GM18873 (cell line): ENCODE measurements around the gene CHRNE.
A peak's percentile ranks its signal among the peaks of the same experiment; 100 is the strongest.
"Not testable (repeated sequence)": the region's sequence is repeated elsewhere in the genome, so short reads cannot be mapped to it uniquely, and the experiment has no call there.

Experiments used
- ATAC-seq: cut with Tn5 transposase; IDR thresholded peaks from one replicate; pipeline ENCODE4 v1.9.1; 2021; ENCODE audit warnings: mild to moderate bottlenecking, moderate library complexity, moderate number of reproducible peaks; ENCODE audit not compliant: unreplicated experiment, low FRiP score

Gene CHRNE

DNA sequence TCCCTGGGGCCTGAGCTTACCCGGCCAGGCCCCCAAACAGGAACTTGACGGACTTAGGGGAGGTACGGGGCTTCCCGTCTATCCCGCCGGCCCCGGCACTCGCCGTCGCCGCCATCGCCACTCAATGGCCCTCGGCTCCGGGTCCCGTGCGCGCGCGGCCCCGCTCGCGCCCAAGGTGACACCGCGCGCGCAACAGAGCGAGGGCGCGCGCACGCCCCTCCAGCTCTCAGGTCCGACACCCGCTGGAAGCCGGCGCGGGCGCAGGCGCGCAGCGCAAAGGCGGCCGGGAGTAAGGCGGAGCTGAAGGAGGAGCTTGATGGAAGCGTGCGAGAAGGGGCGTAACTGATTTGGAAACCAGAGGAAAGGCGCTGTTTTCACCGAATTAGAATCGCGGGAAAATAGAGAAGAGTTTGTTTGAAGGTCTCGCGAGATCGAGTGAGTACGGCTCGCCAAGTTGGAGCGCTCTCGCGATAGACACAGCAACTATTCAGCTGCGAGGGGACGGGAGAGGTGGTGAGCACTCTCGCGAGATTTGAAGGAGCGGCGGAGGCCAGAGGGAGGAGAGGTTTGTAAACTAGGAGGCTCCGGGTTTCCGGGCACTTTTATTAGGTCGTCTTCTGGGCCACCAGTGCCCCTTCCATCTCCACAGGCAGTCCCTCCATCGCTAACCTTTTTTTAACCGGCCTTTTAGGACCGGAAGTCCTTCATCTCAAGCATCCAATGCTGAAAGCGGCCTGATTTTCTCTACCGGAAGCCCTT is 37.1 kb upstream of the CHRNE start, which contains the start of the genes RNF167 and SLC25A11:
Gene RNF167 (plus strand): TSS at position 473 of the 759 bp plus-strand sequence. CDS start 642 bp downstream, outside the sequence.
Gene SLC25A11 (minus strand): TSS at position 251 of the 759 bp plus-strand sequence. CDS start 136 bp downstream, at position 115.
- ATAC-seq = peak; percentile 79

DNA sequence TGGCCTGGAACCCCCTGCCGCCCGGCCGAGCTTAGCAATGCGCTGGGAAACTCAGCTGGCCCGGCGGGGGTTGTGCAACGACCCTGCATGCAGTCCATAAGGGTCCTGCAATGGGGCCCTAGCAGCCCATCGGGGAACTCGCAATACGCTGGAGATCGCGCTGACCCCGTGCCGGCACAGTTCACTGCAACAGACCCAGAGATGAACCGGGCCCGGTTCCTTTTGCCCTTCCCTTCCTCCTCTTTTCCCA is 36.6 kb upstream of the CHRNE start:
- ATAC-seq = peak; percentile 8

DNA sequence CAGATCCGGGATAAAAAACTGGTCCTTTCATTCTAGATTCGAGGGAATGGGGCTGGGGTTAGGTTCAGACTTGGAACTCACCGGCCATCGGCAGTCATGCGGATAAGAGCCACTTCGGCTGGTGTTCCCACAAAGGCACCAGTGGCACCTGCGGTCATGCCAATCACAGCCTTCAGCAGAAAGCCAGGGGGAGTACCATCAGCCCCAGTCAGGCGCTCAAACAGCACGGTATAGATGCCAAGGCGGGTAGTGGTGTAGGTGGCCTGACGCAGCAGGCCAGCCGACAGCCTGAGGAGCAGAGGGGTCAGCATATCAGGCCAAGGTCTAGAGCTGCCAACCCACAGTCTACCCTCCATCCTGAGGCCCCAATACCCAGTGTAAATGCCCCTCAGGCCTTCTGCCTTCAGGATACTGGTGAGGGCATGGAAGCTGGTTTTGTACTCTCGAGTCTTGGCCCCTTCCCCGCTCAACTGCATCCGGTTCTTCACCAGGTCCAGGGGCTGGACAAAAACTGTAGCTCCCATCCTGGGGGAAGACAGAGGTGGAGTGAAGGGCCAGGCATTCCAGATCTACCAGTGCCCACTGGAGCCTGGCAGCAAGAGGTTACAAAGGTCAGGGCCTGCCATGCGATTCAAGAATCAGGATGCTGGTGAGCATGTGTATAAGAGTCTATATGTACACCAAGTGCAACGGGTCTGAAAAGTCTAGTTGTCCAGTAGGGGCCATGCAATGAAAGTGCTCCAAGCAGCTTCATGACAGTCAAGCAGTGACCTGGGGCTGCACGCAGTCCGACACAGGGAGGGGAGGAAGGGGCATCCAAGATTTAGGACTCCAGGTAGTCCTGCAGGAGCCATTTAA is 36.0 kb upstream of the CHRNE start:
- no peak for ATAC-seq

DNA sequence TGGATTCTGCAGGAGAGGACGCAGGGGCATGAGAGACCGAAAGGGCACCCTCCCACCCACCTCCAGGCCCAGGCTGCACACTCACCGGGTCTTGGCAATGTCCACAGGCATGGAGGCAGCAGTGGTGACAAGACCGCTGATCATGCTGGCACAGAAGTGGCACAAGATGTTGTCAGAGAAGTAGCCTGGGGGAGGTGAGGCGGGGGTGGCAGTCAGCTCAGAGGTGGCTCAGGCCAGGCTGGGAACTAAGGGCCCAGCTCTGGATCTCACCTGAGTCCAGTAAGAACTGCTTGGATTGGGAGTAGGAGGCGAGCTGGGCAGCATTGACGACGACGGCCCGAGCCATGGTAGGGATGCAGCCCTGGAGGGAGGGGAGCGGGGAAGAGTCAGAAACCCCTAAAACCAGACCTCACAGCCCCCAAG is 35.2 kb upstream of the CHRNE start:
- no peak for ATAC-seq

DNA sequence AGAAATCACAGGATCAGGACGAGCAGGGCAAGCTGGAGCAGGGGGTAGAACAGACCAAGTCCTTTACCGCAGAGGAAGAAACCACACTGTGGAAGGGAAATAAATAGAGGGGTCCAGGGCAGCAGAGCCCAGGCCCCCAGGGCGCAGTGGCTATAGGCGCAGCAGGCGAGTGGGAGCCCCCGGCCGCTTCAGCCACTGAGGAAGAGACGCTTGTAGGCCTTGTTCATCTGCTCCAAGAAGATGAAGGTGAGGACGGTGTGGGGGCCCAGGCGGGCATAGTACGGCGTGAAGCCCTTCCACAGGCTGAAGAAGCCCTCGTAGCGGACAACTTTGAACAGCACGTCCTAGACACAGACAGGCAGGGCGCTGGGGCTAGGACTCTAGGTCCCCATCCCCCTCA is 34.7 kb upstream of the CHRNE start:
- ATAC-seq = no peak

DNA sequence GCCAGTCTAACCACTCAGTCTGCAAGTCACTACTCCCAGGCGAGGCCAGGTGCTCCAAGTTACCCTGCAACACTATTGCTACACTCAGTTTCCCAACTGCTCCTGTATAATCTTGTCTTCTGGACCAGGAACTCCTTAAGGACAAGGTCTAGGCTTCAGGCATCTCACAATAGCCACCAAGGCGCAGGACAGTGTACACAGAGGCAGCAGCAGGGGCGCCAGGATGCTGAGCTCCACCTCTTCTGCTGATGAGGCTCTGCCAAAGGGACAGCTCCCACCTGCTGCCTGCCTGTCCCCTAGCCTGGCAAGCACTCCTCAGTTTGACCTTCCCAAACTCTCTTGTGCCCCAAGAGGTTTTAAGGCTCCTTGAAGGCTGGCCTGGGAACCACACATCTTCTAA is 33.5 kb upstream of the CHRNE start:
- no peak for ATAC-seq

DNA sequence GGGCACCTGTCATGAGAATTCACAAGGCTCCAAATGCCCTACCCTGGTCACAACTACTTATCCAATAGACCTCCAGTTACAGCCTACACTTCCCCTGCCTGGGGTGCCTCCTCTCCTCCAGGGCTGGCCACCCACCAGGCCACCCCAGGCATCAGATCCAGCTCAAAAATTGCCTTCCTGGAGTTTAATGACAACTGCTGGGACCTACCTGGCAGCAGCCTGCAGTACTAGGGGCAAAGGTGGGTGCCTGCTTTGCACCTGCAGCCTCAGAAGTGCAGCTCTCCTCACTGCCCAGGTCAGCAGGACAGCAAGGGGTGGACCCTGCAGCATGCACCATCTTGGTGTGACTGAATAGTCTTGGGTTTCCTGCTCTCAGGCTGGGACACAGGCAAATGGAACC is 32.8 kb upstream of the CHRNE start:
- no peak for ATAC-seq

DNA sequence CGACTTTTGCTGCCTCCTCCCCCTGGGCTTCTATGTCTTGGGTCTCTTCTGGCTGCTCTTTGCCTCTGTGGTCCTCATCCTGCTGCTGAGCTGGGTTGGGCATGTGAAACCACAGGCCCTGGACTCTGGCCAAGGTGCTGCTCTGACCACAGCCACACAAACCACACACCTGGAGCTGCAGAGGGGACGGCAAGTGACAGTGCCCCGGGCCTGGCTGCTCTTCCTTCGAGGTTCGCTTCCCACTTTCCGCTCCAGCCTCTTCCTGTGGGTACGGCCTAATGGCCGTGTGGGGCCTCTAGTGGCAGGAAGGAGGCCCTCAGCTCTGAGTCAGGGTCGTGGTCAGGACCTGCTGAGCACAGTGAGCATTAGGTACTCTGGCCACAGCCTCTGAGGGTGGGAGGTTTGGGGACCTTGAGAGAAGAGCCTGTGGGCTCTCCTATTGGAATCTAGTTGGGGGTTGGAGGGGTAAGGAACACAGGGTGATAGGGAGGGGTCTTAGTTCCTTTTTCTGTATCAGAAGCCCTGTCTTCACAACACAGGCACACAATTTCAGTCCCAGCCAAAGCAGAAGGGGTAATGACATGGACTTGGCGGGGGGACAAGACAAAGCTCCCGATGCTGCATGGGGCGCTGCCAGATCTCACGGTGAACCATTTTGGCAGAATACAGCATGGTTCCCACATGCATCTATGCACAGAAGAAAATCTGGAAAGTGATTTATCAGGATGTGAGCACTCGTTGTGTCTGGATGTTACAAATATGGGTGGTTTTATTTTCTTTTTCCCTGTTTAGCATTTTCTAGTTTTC is 31.5 kb upstream of the CHRNE start:
- ATAC-seq = no peak

DNA sequence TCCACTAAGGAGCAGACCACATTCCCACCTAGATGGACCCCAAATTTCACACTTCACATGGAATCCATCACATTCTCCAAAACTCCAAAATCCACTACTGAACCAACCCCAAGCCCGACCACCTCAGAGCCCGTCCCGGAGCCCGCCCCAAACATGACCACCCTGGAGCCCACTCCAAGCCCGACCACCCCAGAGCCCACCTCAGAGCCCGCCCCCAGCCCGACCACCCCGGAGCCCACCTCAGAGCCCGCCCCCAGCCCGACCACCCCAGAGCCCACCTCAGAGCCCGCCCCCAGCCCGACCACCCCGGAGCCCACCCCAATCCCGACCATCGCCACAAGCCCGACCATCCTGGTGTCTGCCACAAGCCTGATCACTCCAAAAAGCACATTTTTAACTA is 30.7 kb upstream of the CHRNE start:
- ATAC-seq = no peak

DNA sequence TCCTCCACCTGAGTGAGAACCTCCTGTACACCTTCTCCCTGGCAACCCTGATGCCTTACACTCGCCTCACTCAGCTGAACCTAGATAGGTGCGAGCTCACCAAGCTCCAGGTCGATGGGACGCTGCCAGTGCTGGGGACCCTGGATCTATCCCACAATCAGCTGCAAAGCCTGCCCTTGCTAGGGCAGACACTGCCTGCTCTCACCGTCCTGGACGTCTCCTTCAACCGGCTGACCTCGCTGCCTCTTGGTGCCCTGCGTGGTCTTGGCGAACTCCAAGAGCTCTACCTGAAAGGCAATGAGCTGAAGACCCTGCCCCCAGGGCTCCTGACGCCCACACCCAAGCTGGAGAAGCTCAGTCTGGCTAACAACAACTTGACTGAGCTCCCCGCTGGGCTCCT is 29.9 kb upstream of the CHRNE start:
- ATAC-seq = no peak

DNA sequence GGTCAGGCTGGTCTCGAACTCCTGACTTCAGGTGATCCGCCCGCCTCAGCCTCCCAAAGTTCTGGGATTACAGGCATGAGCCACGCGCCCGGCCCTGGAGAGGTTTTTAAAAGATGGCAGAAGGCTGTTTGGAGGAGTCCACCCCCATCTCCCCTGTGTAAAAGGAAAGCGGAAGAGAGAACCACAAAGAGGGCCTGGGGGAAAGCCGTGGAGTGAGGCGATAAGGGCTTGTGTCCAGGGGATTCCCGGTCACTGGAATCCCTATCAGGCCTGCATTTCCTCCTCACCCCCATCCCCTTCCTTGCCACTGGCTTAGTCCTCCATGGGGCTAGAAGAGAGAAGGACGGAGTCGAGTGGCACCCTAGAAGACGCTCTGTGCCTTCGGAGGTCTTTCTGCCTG is 29.1 kb upstream of the CHRNE start, which contains the start of gene GP1BA:
Gene GP1BA (plus strand): TSS at position 315 of the 400 bp plus-strand sequence. CDS start 328 bp downstream, outside the sequence.
- no peak for ATAC-seq

DNA sequence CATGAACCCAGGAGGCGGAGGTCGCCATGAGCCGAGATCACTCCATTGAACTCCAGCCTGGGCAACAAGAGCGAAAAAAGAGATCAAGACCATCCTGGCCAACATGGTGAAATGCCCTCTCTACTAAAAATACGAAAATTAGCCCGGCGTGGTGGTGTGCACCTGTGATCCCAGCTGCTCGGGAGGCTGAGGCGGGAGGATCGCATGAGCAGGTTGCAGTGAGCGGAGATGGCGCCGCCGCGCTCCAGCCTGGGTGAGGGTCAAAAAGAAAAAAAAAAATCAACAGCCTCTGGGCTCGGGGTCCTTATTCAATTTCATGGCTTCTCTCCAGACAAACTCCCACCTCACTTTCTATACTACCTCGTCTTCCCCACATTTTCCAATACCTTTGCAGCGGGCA is 26.0 kb upstream of the CHRNE start:
- ATAC-seq = no peak

DNA sequence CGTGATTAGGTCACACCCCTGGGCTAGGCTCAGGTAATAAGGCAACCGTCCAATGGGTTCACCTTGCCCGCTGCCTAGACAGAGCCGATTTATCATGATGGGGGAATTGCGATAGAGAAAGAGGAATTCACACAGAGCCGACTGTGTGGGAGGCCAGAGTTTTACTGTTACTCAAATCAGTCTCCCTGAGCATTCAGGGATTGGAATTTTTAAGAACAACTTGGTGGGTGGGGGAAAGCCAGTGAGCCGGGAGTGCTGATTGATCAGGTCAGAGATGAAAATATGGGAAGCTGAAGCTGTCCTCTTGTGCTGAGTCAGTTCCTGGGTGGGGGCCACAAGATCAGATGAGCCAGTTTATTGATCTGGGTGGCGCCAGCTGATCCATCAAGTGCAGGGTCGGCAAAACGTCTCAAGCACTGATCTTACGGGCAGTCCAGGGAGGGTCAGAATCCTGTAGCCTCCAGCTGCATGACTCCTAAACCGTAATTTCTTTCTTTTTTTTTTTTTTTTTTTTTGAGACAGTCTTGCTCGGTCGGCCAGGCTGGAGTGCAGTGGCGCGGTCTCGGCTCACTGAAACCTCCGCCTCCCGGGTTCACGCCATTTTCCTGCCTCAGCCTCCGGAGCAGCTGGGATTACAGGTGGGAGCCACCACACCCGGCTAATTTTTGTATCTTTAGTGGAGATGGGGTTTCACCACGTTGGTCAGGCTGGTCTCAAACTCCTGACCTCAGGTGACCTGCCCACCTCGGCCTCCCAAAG is 23.9 kb upstream of the CHRNE start:
- ATAC-seq = not testable (repeated sequence)

DNA sequence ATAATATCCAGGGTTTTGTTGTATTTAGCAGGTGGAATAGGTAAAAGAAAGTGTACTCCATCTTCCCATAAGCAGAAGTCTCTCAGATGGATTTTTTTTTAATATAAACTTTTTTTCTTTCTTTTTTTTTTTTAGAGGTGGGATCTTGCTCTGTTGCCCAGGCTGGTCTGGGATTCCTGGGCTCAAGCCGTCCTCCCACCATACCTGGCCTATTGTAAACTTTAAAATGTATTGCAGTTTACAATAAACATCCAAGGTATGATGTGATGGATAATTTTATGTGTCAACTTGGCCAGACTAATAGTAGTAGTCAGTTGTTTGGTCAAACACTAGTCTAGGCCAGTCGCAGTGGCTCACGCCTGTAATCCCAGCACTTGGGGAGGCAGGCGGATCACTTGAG is 18.4 kb upstream of the CHRNE start:
- no peak for ATAC-seq

DNA sequence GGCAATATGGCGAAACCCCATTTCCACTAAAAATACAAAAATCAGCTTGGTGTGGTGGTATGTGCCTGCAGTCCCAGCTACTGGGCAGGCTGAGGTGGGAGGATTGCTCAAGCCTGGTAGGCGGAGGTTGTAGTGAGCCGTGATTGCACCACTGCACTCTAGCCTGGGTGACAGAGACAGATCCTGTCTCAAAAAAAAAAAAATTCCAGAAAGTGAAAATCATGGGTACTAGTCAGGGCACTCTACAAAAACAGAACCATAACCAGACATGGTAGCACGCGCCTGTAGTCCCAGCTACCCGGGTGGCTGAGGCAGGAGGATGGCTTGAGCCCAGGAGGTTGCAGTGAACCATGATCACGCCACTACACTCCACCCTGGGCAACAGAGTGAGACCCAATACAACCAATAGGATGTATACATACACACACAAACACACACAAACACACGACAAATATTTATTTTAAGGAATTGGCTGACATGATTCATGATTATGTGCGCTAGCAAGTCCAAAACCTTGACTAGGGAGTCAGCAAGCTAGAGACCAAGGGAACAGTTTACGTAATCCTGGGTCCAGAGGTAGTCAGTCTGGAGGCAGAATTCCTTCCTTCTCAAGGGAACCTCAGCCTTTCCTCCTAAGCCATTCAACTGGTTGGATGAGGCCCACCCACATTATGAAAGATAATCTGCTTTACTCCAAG is 17.6 kb upstream of the CHRNE start:
- ATAC-seq = no peak

DNA sequence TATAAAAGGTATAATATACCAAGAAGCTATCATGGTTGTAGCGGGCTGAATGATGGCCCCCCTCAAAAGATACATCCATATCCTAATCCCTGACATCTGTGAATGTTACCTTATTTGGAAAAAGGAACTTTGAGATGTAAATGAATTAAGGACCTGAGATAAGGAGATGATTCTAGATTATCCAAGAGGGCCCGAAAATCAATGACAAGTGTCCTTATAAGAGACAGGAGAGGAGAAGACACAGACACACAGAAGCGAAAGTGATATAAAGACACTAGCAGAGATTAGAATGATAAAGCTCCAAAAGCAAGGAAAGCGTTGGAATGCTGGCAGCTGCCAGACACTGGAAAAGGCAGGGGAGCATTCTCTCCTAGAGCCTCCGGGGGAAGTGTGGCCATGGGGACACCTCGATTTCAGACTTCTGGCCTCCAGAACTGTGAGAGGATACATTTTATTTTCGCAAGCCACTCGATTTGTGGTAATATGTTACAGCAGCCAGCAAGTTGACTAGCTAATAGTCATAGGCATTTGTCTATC is 16.7 kb upstream of the CHRNE start:
- no peak for ATAC-seq

DNA sequence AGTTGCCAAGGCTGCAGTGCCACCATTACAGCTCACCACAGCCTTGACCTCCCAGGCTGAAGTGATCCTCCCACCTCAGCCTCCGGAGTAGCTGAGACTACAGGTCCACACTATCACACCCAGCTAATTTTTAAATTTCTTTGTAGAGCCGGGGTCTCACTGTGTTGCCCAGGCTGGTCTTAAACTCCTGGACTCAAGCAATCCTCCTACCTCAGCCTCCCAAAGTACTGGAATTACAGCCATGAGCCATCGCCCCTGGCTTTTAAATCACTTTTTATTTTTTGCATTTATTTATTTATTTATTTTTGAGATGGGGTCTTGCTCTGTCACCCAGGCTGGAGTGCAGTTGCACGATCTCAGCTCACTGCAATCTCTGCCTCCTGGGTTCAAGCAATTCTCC is 11.7 kb upstream of the CHRNE start:
- ATAC-seq = not testable (repeated sequence)

DNA sequence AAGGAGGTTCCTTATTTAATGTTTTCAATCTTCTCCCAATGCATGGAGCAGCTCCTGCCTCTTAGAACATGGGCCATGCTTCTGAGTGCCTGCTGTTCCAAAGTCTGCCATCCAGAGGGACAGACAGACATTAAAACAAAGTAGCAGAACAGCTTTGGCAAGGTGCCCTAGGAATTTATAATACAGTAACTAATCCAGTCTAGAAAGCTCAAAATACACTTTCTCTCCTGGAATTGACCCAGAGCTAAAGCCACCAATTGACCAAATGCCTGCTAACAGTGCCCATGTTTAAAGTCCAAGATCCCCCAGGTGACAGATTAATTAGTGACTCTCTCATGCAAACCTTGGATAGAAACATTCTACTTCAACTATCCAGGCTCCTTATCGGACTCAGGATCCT is 11.1 kb upstream of the CHRNE start:
- ATAC-seq = no peak
